Uterus (tissue), 4 donors: ENCODE results near the gene CACNA2D1. TPM values are rescaled to one million over a fixed set of nuclear protein-coding genes. Genes with fewer than 3 reads are reported as not detected.
"Not testable (repeated sequence)": the region's sequence is repeated elsewhere in the genome, so short reads cannot be mapped to it uniquely, and the experiment has no call there.

ENCODE experiments used
- DNase-seq, 2 donors: peaks; one replicate each; pipeline ENCODE4 v3.0.0-alpha.2; 2019 to 2020
- H3K27ac ChIP-seq, 2 donors: fragments of 200-600 bp; sonication (generic); 1 replicate in 1 of 2; 2 replicates in 1 of 2; pipeline ENCODE4 v1.5.1; 2016 to 2018
- H3K27me3 ChIP-seq, 2 donors: fragments of 200-600 bp; sonication (generic); one replicate each; pipeline ENCODE4 v1.5.1; 2018 to 2019; ENCODE audit warnings: control low read depth in 1 of 2
- H3K36me3 ChIP-seq, 2 donors: fragments of 200-600 bp; sonication (generic); one replicate each; pipeline ENCODE4 v1.5.1; 2019; ENCODE audit warnings: control low read depth in 1 of 2
- H3K4me1 ChIP-seq, 2 donors: fragments of 200-600 bp; sonication (generic); one replicate each; pipeline ENCODE4 v1.5.1; 2018 to 2019; ENCODE audit warnings: control low read depth in 1 of 2
- H3K4me3 ChIP-seq, 2 donors: fragments of 200-600 bp; sonication (generic); 1 replicate in 1 of 2; 2 replicates in 1 of 2; pipeline ENCODE4 v1.5.1; 2018 to 2019; ENCODE audit warnings: mild to moderate bottlenecking in 1 of 2
- H3K9me3 ChIP-seq, 2 donors: fragments of 200-600 bp; sonication (generic); one replicate each; pipeline ENCODE4 v1.5.1; 2019; ENCODE audit warnings: control low read depth in 1 of 2
- POLR2A ChIP-seq, 2 donors: fragments of 450-650 bp; IDR thresholded peaks; one replicate each; pipeline ENCODE4 v1.6.1; 2016; ENCODE audit warnings: antibody characterized with exemption in 2 of 2, mild to moderate bottlenecking in 1 of 2, moderate library complexity in 1 of 2
- intact Hi-C: fragments of 100-400 bp; cut with DNase I; formaldehyde crosslinking; loops from one replicate; pipeline ENCODE4 v1.15.1; 2023; ENCODE audit warnings: low total_unique reads
- total RNA-seq, 4 donors: library from RNA; depleted of rRNA in 3 of 4; stranded (reverse); fragments of >200 nt in 3 of 4; gene quantifications; one replicate each; pipeline versions ENCODE4 v1.1.0 to v1.2.4, GENCODE V29; 2014 to 2023
- TF ChIP-seq, protein P1 (sequence below), 4 experiments: fragments of 200-600 bp in 2 of 4; fragments of 450-650 bp in 2 of 4; sonication (generic) in 2 of 4; IDR thresholded peaks; one replicate each; pipeline ENCODE4 v1.5.1; 2016 to 2019; ENCODE audit warnings: antibody characterized with exemption in 4 of 4, mild to moderate bottlenecking in 2 of 4, moderate library complexity in 1 of 4
- donor health status: DM: yes; HTN: yes; CAD: no.

Gene CACNA2D1
- total RNA-seq, 4 donors from 2014 or later = 30.1 to 54.1 (median 43.6) TPM

DNA sequence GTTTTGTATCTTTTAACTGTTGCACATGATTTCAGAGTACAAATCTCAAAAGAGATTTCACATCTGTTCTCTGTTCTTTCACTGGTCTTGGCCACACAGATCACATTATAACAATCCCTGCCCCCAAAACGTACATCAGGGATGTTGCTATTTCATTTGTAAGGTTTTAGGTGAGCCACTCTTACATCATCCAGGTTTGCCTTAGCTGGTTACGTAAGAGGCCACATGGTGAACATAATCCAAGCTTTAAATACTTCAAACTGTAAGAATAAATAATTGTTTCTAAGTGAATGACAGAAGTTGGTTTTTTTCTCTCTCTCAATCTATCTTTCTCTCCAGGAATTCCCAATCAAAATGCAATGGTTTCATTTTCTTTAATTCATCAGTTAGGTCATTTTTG, 427.8 kb downstream of the CACNA2D1 start:
- Histone ChIP-seq H3K4me3 (no peak overlapping the region), H3K27me3 (no peaks in the 10 kb centered on the region), H3K4me1 (no peaks in the 10 kb centered on the region), H3K27ac (no peak overlapping the region), H3K9me3 (no peaks in the 10 kb centered on the region), H3K36me3 (no peaks in the 10 kb centered on the region)
- intact Hi-C loops = no loop called here
- no peak for TF ChIP-seq POLR2A (IDR thresholded peaks at IDR 0.05)
- TF ChIP-seq, protein P1, sequence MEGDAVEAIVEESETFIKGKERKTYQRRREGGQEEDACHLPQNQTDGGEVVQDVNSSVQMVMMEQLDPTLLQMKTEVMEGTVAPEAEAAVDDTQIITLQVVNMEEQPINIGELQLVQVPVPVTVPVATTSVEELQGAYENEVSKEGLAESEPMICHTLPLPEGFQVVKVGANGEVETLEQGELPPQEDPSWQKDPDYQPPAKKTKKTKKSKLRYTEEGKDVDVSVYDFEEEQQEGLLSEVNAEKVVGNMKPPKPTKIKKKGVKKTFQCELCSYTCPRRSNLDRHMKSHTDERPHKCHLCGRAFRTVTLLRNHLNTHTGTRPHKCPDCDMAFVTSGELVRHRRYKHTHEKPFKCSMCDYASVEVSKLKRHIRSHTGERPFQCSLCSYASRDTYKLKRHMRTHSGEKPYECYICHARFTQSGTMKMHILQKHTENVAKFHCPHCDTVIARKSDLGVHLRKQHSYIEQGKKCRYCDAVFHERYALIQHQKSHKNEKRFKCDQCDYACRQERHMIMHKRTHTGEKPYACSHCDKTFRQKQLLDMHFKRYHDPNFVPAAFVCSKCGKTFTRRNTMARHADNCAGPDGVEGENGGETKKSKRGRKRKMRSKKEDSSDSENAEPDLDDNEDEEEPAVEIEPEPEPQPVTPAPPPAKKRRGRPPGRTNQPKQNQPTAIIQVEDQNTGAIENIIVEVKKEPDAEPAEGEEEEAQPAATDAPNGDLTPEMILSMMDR (IDR thresholded peaks at IDR 0.05) = no peak
- no peak for DNase-seq

- DNase-seq, H3K4me3 ChIP-seq, intact Hi-C loops, H3K4me1 ChIP-seq, H3K27ac ChIP-seq, H3K36me3 ChIP-seq, H3K9me3 ChIP-seq, H3K27me3 ChIP-seq: not testable (repeated sequence)
Observed at GRCh38 chr7:82014574-82014973, 429.0 kb downstream of the CACNA2D1 start.

GRCh38 chr7:82012453-82012852, 431.1 kb downstream of the CACNA2D1 start:
- no peak overlapping the region for H3K27ac ChIP-seq
- no peaks in the 10 kb centered on the region for H3K27me3 ChIP-seq
- no peaks in the 10 kb centered on the region for H3K9me3 ChIP-seq
- H3K4me3 ChIP-seq = no peak overlapping the region
- no peak for DNase-seq
- no peaks in the 10 kb centered on the region for H3K4me1 ChIP-seq
- intact Hi-C loops = no loop called here
- H3K36me3 ChIP-seq = no peaks in the 10 kb centered on the region
- TF ChIP-seq, protein P1 (IDR thresholded peaks at IDR 0.05) = no peak
- no peak for TF ChIP-seq POLR2A (IDR thresholded peaks at IDR 0.05)

- no peak for TF ChIP-seq POLR2A (IDR thresholded peaks at IDR 0.05)
- TF ChIP-seq, protein P1 (IDR thresholded peaks at IDR 0.05) = no peak
- no peaks in the 10 kb centered on the region for H3K4me1 ChIP-seq
- no peaks in the 10 kb centered on the region for H3K36me3 ChIP-seq
- no peak overlapping the region for H3K4me3 ChIP-seq
- no peaks in the 10 kb centered on the region for H3K9me3 ChIP-seq
- intact Hi-C loops = no loop called here
- H3K27ac ChIP-seq = no peak overlapping the region
- no peak for DNase-seq
- H3K27me3 ChIP-seq = no peaks in the 10 kb centered on the region
Observed at GRCh38 chr7:82010416-82010815, 433.2 kb downstream of the CACNA2D1 start.

- Histone ChIP-seq H3K9me3 (no peaks in the 10 kb centered on the region), H3K4me1 (no peaks in the 10 kb centered on the region), H3K27me3 (no peaks in the 10 kb centered on the region), H3K4me3 (no peak overlapping the region), H3K36me3 (no peaks in the 10 kb centered on the region), H3K27ac (no peak overlapping the region)
- TF ChIP-seq, protein P1 (IDR thresholded peaks at IDR 0.05) = no peak
- TF ChIP-seq POLR2A (IDR thresholded peaks at IDR 0.05) = no peak
- intact Hi-C loops = loop anchor here (5.0 kb wide), 1 partner anchor 1320 kb away; no protein-coding TSS in a partner anchor
- DNase-seq = no peak
Observed at GRCh38 chr7:82007315-82007714, 436.3 kb downstream of the CACNA2D1 start.

DNA sequence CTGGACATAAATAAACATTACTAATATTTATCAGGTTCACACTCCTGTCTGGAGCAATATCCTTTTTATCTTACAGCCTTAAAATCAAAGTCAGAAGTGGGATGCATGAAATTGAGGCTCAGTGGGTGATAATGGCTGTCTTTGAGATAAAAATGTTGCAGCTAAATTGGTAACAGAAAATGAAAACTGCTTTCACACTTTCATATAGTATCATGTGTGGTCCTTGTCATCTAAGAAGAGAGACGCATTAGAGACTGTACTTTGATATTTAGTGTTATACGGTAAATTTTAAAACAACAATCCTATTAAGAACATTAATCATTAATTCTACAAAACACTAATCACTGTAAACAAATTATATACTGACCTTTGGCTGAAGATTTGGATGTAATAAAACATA, 438.5 kb downstream of the CACNA2D1 start:
- TF ChIP-seq POLR2A (IDR thresholded peaks at IDR 0.05) = no peak
- TF ChIP-seq, protein P1 (IDR thresholded peaks at IDR 0.05) = no peak
- Histone ChIP-seq H3K4me3 (no peak overlapping the region), H3K4me1 (no peaks in the 10 kb centered on the region), H3K9me3 (no peaks in the 10 kb centered on the region), H3K27me3 (no peaks in the 10 kb centered on the region), H3K36me3 (no peaks in the 10 kb centered on the region), H3K27ac (no peak overlapping the region)
- DNase-seq = no peak
- intact Hi-C loops = loop anchor here (5.0 kb wide), 1 partner anchor 1318 kb away; no protein-coding TSS in a partner anchor
